ENCODE results near the gene KAZN.

Gene KAZN

DNA sequence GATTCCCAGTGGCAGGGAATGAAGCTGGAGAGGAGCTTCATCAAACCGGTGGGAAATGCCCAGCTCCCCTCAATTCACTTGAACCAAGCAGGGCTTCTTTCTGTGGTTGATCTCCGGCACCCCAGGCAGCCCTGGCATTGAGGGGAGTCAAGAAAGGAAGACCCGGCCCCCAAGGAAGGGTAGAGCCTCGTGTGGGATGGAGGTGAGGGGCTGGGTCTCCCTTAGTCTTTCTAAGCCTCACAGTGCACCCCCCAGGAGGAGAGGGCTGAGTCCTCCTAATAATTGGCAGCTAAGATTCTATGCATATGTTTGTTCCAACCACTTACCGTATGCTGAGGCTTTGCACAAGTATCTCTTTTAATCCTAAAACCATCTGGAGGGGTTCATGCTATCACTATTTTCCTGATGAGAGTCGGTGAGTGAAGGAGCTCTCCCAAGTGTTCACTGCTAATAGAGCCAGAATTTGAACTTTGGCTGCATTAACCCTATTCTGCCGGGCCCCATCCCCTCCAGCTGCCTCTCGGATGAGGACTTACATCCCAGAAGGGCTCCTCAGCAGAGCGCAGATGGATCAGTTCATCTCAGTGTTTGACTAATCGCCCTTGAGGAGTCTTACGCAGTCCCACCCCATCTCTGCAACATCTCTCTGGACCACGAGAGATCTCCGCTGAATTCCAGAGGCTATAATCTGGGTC lies 521.9 kb downstream of the KAZN start:
- TF ChIP-seq, protein P1, sequence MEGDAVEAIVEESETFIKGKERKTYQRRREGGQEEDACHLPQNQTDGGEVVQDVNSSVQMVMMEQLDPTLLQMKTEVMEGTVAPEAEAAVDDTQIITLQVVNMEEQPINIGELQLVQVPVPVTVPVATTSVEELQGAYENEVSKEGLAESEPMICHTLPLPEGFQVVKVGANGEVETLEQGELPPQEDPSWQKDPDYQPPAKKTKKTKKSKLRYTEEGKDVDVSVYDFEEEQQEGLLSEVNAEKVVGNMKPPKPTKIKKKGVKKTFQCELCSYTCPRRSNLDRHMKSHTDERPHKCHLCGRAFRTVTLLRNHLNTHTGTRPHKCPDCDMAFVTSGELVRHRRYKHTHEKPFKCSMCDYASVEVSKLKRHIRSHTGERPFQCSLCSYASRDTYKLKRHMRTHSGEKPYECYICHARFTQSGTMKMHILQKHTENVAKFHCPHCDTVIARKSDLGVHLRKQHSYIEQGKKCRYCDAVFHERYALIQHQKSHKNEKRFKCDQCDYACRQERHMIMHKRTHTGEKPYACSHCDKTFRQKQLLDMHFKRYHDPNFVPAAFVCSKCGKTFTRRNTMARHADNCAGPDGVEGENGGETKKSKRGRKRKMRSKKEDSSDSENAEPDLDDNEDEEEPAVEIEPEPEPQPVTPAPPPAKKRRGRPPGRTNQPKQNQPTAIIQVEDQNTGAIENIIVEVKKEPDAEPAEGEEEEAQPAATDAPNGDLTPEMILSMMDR (IDR thresholded peaks at IDR 0.05; ENCODE audit: low read depth, low read length) = no peak

DNA sequence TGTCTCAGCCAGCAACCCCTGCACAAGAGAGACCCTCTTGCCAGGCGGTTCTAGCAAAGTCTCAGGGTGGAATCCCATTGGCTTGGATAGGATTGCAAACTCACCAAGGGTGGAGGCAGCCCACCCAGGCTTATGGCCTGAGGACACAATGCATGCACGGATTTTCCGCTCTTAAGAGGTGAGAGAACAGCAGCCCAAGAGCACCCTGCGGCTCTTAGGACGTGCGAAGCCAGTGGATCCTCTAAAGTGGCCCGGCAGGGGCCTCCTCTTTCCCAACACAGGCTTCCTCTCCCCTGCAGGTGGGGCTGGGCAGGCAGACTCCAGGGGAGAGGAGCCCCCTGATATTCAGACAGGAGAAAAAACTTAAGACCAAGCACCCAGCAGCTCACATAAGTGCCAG lies 523.8 kb downstream of the KAZN start:
- TF ChIP-seq, protein P1 (IDR thresholded peaks at IDR 0.05; ENCODE audit: low read depth, low read length) = no peak
- no peak for DNase-seq (ENCODE audit: extremely low read depth, low read depth)

More for the DNA sequence above, 521.9 kb downstream of the KAZN start:
- no peak for DNase-seq (ENCODE audit: extremely low read depth, low read depth)

DNA sequence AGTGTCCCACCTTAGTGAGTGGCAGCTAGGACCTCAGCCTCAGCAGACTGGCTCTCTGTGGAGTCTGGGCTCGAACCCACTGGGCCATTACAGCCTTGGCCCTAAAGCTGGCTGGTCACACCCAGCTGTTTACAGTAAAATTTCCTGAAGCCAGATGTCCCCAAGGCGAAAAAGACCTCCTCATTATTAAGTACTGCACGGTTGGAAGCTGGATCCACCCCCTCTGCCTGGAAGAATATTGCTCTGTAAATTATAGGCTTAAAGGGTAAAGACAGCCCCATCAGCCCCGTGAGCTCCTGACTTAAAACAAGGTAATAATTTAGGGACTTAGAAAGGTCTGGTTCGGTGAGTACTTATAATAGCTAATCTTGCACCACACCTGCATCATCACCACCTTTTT lies 524.8 kb downstream of the KAZN start:
- TF ChIP-seq, protein P1 (IDR thresholded peaks at IDR 0.05; ENCODE audit: low read depth, low read length) = no peak
- no peak for DNase-seq (ENCODE audit: extremely low read depth, low read depth)

GRCh38 chr1:15123925-15124324 lies 525.4 kb downstream of the KAZN start:
- DNase-seq (ENCODE audit: extremely low read depth, low read depth) = no peak
- TF ChIP-seq, protein P1 (IDR thresholded peaks at IDR 0.05; ENCODE audit: low read depth, low read length) = no peak

DNA sequence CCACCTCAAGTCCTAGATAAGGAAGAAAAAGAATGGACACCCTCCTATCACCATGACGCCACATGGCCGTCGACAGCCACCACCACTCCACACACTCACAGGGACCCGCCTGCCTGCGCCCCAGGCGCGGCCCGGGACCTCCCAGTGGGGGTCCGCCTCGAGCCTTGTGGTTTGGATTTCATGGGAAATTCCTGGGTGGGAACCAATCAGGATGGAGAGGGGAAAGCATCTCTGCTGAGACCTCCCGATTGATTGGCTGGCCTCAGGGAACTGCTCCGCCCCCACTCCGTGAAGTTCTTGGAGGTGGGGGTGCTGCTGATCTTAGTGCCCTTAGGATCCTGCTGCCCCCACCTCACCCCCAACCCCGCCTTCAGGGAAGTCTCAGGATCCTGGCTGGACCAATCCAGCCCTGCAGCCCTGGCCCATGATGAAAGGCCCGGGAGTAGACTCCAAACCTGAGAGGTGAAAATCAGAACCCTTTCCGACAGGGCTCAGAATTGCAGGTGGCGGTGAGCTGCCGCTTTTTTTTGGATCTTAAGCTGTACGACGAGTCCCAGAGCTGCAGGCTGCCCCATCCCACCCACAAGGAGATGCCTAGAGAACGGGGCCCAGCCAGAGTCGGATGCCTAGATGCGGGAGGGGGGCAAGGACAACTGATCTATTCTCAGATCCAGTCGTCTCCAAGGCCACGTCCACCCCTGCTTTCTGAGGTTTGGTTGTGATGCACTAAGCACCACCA lies 526.0 kb downstream of the KAZN start:
- TF ChIP-seq, protein P1 (IDR thresholded peaks at IDR 0.05; ENCODE audit: low read depth, low read length) = no peak
- DNase-seq (ENCODE audit: extremely low read depth, low read depth) = no peak

- TF ChIP-seq, protein P1 (IDR thresholded peaks at IDR 0.05; ENCODE audit: low read depth, low read length) = no peak
- DNase-seq (ENCODE audit: extremely low read depth, low read depth) = no peak
These were observed 526.7 kb downstream of the KAZN start for GRCh38 chr1:15125101-15125745.

DNA sequence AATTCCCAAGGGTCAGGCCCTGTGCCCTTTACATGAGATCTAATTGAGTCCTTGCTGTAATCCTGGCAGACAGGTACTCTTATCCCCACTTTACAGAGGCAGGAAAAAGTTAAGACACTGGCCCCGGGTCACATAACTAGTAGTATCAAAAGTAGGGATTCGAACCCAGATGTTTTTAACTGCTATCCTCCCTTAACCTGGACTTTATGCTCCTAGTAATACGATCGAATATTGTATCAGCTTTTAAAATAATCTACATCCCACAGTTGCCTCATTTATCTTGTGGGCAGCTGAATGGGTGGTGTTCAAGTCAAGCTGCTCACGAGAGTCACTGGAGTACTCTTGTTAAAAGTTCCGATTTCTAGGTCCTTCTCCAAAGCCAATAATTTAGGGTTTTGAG lies 529.6 kb downstream of the KAZN start:
- DNase-seq (ENCODE audit: extremely low read depth, low read depth) = no peak
- TF ChIP-seq, protein P1 (IDR thresholded peaks at IDR 0.05; ENCODE audit: low read depth, low read length) = no peak
